Prostate gland (tissue), 2 donors: Measurements from ENCODE around the gene TNFRSF4. TPM values are rescaled to one million over a fixed set of nuclear protein-coding genes. Genes with fewer than 3 reads are reported as not detected.

ENCODE experiments used
- DNase-seq: peaks from one replicate; pipeline ENCODE4 v3.0.0-alpha.2; 2019; ENCODE audit warnings: low spot score
- H3K27ac ChIP-seq, 2 donors: fragments of 200-600 bp; sonication (generic); 2 replicates each; pipeline ENCODE4 v1.5.1; 2017 to 2019
- H3K27me3 ChIP-seq: fragments of 200-600 bp; sonication (generic); replicated peaks from 2 replicates; pipeline ENCODE4 v1.5.1; 2019; ENCODE audit not compliant: insufficient read depth
- H3K36me3 ChIP-seq, 2 donors: fragments of 200-600 bp; sonication (generic); 1 replicate in 1 of 2; 2 replicates in 1 of 2; pipeline versions ENCODE4 v1.5.1 to v1.8.1; 2017 to 2019
- H3K4me1 ChIP-seq: fragments of 200-600 bp; sonication (generic); replicated peaks from 2 replicates; pipeline ENCODE4 v1.5.1; 2019
- H3K4me3 ChIP-seq, 2 donors: fragments of 200-600 bp; sonication (generic); 2 replicates each; pipeline ENCODE4 v1.5.1; 2017 to 2019
- H3K9me3 ChIP-seq: fragments of 200-600 bp; sonication (generic); 2 replicates; pipeline ENCODE4 v1.5.1; 2017
- POLR2A ChIP-seq: fragments of 450-650 bp; IDR thresholded peaks from one replicate; pipeline ENCODE4 v1.6.1; 2016; ENCODE audit warnings: antibody characterized with exemption, mild to moderate bottlenecking
- POLR2AphosphoS5 ChIP-seq: sonication (generic); formaldehyde crosslinking; IDR thresholded peaks from one replicate; pipeline ENCODE4 v1.6.1; 2017; ENCODE audit warnings: antibody characterized with exemption
- WGBS: methylation state at CpG from one replicate; pipeline ENCODE4 v1.1.5; 2018; 5-methylcytosine and 5-hydroxymethylcytosine counted together
- intact Hi-C: fragments of 100-400 bp; cut with DNase I; formaldehyde crosslinking; loops from one replicate; pipeline ENCODE4 v1.14.2; 2022
- total RNA-seq, 2 donors: library from RNA; depleted of rRNA; stranded (reverse); fragments of >200 nt; gene quantifications; one replicate each; pipeline ENCODE4 v1.1.0, GENCODE V29; 2016
- TF ChIP-seq, protein P1 (sequence below), 4 experiments: fragments of 200-600 bp in 2 of 4; fragments of 450-650 bp in 2 of 4; sonication (generic) in 2 of 4; IDR thresholded peaks; 1 replicate in 3 of 4; 2 replicates in 1 of 4; pipeline ENCODE4 v1.5.1; 2016 to 2019; ENCODE audit warnings: antibody characterized with exemption in 4 of 4, mild to moderate bottlenecking in 2 of 4, moderate library complexity in 2 of 4

The TNFRSF4 gene
- total RNA-seq, 2 donors from 2014 or later: 0.50 to 3.0 TPM

DNA sequence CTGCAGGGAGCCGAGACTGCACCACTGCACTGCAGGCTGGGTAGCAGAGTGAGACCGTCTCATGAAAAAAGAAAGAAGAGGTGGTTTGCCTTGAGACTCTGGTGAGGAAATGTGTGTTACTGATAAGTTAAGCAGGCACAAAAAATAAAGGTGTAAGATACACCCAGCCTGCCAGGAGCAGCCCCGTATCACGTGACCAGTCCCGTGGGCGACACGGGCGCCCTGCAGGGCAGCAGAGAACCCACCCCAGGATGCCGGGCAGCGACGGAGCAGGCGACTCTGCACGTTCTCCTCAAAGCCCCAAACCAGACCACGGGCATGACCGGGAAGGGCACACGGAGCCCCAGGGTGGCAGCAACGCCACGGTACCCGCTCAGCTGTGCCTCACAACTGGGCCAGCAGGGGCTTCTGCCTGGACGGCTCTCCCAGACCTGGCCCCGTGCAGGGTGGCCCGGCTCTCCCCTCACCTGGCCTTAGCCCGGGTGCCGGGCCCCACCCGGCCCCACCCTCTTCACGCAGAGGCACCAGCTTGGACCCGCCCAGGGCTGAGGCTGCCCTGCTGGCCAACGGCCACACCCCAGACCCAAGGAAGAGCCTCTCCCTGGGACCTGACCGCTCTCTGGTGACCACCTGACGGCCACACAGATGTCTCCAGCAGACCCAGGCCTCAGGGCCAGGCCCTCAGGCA is 8.1 kb upstream of the TNFRSF4 start:
- H3K4me3 ChIP-seq: no peak overlapping the region
- H3K27ac ChIP-seq: no peak overlapping the region
- no peak for DNase-seq
- WGBS: 93% methylated on average over 23 of the region's 30 CpGs
- H3K9me3 ChIP-seq: no peaks in the 10 kb centered on the region
- intact Hi-C loops: no loop called here
- peaks cover 7 to 25% of the 10 kb centered on the region in 2 donors for H3K36me3 ChIP-seq
- H3K4me1 ChIP-seq: no peaks in the 10 kb centered on the region
- H3K27me3 ChIP-seq: no peaks in the 10 kb centered on the region
- TF ChIP-seq, protein P1, sequence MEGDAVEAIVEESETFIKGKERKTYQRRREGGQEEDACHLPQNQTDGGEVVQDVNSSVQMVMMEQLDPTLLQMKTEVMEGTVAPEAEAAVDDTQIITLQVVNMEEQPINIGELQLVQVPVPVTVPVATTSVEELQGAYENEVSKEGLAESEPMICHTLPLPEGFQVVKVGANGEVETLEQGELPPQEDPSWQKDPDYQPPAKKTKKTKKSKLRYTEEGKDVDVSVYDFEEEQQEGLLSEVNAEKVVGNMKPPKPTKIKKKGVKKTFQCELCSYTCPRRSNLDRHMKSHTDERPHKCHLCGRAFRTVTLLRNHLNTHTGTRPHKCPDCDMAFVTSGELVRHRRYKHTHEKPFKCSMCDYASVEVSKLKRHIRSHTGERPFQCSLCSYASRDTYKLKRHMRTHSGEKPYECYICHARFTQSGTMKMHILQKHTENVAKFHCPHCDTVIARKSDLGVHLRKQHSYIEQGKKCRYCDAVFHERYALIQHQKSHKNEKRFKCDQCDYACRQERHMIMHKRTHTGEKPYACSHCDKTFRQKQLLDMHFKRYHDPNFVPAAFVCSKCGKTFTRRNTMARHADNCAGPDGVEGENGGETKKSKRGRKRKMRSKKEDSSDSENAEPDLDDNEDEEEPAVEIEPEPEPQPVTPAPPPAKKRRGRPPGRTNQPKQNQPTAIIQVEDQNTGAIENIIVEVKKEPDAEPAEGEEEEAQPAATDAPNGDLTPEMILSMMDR (IDR thresholded peaks at IDR 0.05): no peak
- TF ChIP-seq POLR2A: no peak
- no peak for TF ChIP-seq POLR2AphosphoS5

DNA sequence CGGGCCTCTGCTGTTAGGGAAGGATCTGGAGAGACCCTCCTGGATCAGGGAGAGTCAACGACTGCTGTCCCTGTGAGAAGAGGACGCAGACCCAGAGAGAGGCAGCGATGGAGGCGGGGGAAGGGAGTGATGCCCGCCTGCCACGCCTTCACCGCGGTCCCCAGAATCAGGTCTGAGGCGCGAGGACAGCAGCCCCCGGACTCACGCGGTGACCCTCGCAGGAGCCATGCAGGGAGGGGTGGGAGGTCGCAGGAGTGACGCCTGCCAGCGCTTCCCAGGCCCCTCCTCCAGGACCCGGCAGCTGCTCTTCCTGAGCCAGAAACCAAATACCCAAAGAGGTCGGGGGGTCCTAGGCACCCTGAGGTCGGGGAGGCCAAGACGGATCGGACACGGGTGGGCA is 6.2 kb upstream of the TNFRSF4 start:
- TF ChIP-seq POLR2A (no peak), POLR2AphosphoS5 (no peak)
- TF ChIP-seq, protein P1 (IDR thresholded peaks at IDR 0.05): no peak
- Histone ChIP-seq H3K9me3 (no peaks in the 10 kb centered on the region), H3K27me3 (no peaks in the 10 kb centered on the region), H3K36me3 (peaks cover 7 to 28% of the 10 kb centered on the region in 2 donors), H3K27ac (no peak overlapping the region), H3K4me1 (no peaks in the 10 kb centered on the region), H3K4me3 (no peak overlapping the region)
- WGBS: 87% methylated on average over 24 of the region's 24 CpGs
- intact Hi-C loops: no loop called here
- DNase-seq: no peak

DNA sequence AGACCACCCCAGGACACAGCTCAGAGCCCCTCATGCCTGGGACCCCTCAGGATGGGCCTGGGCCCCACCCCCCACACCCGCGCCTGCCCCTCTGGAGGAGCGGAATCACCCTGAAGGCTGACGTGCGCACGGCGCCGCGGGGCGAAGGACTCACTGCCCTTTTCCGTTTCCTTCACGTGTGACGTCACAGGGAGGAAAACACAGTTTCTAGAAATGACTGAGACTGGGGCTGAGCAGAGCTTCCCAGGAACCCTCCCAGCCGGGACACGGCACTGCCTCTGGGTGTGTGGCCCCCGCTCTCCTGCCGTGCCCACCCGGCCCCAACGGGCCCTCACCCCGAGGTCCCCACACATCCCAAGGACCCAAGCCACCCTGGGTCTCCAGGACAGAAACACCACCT is 5.4 kb upstream of the TNFRSF4 start:
- H3K36me3 ChIP-seq: peaks cover 7 to 28% of the 10 kb centered on the region in 2 donors
- no peak overlapping the region for H3K27ac ChIP-seq
- DNase-seq: no peak
- no peaks in the 10 kb centered on the region for H3K4me1 ChIP-seq
- no peak overlapping the region for H3K4me3 ChIP-seq
- no peaks in the 10 kb centered on the region for H3K9me3 ChIP-seq
- WGBS: 94% methylated on average over 19 of the region's 20 CpGs
- no peaks in the 10 kb centered on the region for H3K27me3 ChIP-seq
- intact Hi-C loops: no loop called here
- TF ChIP-seq, protein P1 (IDR thresholded peaks at IDR 0.05): no peak
- TF ChIP-seq POLR2A (no peak), POLR2AphosphoS5 (no peak)

DNA sequence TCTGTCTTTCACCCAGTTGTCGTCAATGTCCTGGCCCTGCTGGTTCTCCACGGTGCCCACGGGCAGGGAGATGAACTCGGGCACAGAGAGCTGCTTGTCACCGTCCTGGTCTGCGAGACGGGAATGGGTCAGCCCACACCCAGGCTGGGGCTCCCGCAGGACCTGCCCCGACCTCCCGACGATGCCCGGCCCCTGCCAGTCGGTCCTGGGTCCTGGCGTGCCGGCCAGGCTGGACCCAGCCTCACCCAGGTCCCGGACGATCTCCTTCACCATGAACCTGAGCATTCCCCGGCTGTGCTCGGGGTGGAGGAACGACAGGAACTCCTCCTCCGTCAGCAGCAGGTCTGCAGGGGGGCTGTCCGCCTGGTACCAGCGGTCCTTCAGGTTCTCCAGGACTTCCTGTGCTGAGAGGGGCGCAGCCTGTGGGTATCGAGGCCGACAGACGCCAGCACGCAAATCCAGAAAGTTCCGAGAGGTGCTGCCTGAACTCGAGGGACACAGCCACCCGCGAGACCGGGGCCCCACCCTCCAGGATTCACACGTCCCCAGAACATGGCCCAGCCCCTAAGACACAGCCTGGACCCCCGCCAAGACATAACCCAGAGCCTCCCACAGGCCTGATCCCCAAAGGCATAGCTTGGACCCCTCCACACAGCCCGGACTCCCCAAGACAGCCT is 4.7 kb upstream of the TNFRSF4 start:
- WGBS: 94% methylated on average over 36 of the region's 36 CpGs
- Histone ChIP-seq H3K27me3 (no peaks in the 10 kb centered on the region), H3K9me3 (no peaks in the 10 kb centered on the region), H3K4me1 (no peaks in the 10 kb centered on the region), H3K27ac (no peak overlapping the region), H3K36me3 (peaks cover 7 to 26% of the 10 kb centered on the region in 2 donors), H3K4me3 (no peak overlapping the region)
- intact Hi-C loops: no loop called here
- TF ChIP-seq, protein P1 (IDR thresholded peaks at IDR 0.05): no peak
- TF ChIP-seq POLR2AphosphoS5 (no peak), POLR2A (no peak)
- no peak for DNase-seq
